ENCODE data around the gene SPRYD4.
"Not testable (repeated sequence)": the region's sequence is repeated elsewhere in the genome, so short reads cannot be mapped to it uniquely, and the experiment has no call there.

SPRYD4 gene

DNA sequence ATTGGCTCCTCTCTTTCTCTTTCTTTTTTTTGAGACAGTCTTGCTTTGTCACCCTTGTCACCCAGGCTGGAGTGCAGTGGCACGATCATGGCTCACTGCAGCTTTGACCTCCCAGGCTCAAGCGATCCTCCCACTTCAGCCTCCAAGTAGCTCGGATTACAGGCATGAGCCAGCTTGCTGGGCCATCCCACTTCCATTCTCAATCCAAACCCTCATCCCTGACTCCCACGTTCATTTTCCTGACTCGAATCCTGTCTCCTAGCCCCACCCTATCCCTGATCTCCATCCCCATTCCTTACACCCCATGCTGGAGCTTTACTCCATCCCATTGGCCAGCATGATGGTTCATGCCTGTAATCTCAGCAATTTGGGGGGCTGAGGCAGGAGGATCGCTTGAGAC lies 7.8 kb downstream of the SPRYD4 start:
- no peak for DNase-seq (ENCODE audit: low read depth in 2 of 3, low spot score in 2 of 3)

DNA sequence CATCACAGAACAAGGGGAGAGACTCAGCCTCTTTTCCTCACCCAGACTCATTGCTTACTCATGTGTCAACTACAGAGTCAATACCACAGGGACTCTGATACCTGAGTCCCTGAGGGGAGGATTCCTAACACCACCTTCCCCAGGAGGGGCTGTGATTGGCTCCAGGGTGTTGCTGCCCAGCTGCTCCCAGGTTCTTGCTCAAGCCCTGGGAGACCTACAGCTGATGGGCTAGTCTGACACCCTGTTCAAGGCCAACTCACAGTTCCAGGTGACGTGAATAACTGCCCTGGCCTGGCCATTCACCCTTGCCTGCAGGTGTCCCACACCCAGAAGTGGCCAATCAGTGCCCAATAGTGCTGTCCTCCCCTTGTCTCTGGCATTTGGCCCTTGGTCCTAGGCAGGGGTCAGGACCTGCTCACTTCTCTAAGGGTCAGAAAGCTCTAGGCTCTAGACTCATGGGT lies 8.6 kb downstream of the SPRYD4 start:
- DNase-seq (ENCODE audit: low read depth in 2 of 3, low spot score in 2 of 3): no peak

DNA sequence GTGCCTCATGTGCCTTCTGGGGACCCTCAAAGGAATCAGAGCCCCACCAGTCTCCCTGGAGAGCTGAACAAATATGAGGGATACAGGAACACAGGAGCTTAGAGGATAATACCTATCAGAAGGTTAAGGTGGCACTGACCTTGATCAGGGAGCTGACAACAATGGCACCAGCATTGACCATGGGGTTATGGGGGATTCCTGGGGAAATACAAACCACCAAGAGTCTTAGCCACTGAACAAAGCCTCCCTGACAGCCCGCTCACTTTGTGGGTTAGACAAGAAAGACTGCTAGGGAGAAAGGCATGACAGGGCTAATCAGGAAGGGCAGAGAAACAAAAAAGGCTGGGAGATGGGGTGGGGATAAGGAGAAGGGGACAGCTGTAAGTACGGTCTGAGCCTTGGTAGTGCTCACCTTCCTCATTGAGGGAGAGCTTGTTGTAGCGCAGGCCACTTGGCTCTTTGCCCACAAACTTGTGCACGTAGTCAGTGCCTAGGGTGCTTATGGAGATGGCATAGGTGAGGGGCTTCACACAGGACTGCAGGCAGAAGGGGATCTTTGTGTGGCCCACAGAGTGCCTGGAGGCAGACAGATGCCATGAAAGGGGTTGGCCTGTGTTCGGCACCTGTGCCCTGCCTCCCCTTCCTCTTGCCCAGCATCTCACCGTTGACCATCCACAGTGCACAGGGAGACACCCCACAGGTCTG lies 9.3 kb downstream of the SPRYD4 start:
- DNase-seq (ENCODE audit: low read depth in 2 of 3, low spot score in 2 of 3): no peak

DNA sequence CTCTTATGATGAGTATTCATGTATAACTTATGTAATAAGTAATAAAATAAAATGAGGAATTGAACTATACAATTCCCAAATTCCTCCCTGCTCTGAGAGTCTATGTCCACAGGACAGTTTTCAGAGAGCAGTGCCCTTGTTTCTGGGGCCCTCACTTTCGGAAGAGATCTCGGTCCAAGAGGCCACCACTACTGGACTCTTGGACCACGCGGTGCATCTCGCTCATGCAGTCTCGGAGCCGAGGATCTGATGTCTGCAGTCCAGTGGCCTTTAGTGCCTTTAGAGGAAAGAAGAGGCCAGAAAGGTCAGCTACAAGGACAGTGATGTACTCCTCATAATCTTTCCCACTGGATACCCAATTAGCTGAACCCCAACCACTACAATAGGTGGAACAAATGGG lies 11.2 kb downstream of the SPRYD4 start:
- no peak for DNase-seq (ENCODE audit: low read depth in 2 of 3, low spot score in 2 of 3)

DNA sequence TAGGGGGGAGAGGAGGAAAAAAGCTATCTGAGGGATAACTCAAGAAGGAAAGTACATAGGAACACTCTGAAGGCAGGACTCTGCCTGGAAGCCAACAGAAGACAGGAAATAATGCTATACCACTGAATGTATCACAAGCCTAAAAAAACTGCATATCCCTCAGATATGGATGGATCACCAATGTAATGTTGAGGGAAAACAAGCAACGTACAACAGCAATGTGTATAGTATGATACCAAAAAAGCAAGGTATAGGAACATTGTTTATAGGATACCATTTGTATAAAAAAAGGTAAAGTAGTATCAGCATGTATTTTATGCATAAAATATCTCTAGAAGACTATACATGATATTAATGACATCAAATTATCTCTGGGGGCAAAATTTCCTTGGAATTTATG lies 16.2 kb downstream of the SPRYD4 start:
- no peak for DNase-seq (ENCODE audit: low read depth in 2 of 3, low spot score in 2 of 3)

DNA sequence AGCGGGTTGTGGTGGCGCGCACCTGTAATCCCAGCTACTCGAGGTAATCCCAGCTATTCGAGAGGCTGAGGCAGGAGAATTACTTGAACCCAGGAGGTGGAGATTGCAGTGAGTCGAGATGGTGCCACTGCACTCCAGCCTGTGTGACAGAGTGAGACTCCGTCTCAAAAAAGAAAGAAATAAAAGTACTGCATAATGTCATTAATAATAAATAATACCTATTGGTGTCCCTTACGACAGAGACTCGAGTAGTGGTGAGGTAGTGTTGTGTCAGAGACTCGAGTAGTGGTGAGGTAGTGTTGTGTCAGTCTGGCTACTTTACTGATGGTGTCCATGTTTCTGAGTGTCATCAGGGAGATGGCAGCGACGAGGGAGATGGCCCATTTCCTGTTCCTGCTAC lies 18.3 kb downstream of the SPRYD4 start:
- DNase-seq (ENCODE audit: low read depth in 2 of 3, low spot score in 2 of 3): no peak

DNA sequence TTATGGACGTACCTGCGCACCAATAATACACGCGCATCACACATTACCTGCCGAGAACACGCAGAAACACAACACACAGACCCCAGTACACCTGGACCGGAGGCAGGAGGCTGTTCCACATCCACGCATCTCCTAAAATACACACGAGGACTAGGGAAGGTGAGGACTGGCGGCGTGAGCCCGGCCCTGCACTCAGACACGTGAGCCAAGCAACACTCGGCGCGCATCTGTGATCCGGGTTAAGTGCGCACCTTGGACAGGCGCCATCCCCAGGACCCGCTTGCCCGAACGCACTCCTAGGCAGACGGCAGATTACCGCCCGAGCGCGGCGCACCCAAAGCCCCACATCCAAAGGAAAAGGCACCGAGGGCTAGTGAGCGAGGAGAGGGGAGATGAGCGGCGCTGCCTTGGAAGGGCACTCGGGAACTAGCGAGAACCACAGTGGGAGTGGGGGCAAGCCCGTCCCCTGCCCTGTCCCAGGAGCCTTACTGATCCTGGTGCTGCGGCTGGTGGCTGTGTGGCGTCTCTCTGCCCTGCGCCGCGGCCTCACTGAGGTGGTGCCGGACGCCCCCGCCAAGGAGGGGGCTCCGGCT lies 19.2 kb downstream of the SPRYD4 start:
- DNase-seq (ENCODE audit: low read depth in 2 of 3, low spot score in 2 of 3): no peak

DNA sequence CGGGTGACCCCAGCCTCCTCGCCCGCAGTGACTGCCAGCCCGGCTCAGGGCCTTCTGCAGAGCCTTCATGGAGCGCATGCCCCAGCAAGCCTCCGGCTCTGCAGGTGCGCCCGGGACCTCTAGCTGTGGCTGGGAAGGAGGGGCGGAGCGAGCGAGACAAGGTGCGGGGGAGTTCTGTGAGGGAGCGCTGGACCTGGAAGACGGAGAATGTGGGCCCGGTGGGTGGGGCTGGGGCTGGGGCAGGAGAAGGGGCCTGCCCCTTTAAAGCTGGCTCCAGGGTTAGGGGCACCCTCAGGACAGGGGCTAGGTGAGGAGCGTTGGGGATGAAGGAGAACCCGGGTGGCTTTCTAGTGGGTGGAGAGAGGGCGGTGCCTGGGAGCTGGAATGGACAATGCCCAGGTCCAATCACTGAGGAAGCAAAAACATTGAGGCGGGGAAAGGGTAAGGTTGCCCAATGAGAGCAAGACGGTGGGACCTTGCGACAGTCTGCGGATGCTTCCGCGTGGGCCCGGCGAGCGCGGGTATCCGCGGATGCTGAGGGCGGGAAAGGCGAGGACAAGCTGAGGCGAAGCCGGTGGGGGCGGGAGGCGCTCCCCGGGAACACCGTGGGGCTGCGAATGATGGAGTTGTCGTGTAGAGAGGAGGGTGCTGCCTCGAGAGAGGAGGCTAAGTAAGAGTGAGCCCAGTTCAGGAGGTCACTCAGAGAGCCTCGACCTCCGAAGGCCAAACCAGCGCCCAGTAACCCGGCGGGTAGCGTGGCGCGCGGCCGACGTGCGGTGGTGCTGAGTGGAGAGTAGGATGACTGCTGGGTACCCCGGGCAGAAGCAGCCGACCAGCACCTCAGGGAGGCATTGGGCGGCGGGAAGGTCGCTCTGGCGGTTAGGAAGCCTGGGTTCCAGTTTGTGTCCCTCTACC lies 19.9 kb downstream of the SPRYD4 start, which contains the start of gene GLS2:
Gene GLS2 (minus strand): TSS at position 121 of the 915 bp plus-strand sequence. CDS start 43 bp downstream, at position 78.
- peak in 1 of 3 experiments; percentile 20 for DNase-seq (ENCODE audit: low read depth in 2 of 3, low spot score in 2 of 3)

DNA sequence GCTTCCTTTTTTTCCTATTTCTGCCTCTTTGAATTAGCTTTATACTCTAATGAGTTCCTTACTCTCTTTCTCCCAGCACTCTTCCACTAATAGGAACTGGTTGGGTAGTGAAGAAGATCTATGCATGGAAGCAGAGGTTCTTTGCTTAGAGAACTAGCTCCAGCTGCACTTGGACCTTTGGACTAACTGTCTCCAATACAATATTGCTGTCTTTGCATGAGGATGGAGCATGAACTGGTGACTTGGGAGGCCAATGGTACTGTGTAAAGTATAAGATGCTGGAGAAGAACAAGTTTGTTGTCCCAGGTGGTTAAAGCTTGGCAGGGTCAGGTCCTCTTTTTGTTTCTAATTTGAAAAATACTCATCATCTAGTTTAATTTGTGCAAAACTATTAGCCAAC lies 22.0 kb downstream of the SPRYD4 start:
- DNase-seq (ENCODE audit: low read depth in 2 of 3, low spot score in 2 of 3): no peak

DNA sequence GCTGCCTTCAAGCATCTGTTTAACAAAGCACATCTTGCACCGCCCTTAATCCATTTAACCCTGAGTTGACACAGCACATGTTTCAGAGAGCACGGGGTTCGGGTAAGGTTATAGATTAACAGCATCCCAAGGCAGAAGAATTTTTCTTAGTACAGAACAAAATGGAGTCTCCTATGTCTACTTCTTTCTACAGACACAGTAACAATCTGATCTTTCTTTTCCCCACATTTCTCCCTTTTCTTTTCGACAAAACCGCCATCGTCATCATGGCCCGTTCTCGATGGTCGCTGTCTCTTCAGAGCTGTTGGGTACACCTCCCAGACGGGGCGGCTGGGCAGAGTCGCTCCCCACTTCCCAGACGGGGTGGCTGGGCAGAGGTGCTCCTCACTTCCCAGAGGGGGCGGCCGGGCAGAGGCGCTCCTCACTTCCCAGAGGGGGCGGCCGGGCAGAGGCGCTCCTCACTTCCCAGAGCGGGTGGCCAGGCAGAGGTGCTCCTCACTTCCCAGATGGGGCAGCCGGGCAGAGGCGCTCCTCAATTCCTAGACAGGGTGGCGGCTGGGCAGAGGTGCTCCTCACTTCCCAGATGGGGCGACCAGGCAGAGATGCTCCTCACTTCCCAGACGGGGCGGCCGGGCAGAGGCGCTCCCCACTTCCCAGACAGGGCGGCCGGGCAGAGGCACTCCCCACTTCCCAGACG lies 25.2 kb downstream of the SPRYD4 start:
- DNase-seq (ENCODE audit: low read depth in 2 of 3, low spot score in 2 of 3): not testable (repeated sequence)

DNA sequence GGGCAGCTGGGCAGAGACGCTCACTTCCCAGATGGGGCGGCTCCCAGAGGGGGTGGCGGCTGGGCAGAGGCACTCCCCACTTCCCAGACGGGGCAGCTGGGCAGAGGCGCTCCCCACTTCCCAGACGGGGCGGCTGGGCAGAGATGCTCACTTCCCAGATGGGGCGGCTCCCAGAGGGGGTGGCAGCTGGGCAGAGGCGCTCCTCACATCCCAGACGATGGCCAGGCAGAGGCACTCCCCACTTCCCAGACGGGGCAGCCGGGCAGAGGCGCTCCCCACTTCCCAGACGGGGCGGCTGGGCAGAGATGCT lies 25.7 kb downstream of the SPRYD4 start:
- DNase-seq (ENCODE audit: low read depth in 2 of 3, low spot score in 2 of 3): not testable (repeated sequence)

DNA sequence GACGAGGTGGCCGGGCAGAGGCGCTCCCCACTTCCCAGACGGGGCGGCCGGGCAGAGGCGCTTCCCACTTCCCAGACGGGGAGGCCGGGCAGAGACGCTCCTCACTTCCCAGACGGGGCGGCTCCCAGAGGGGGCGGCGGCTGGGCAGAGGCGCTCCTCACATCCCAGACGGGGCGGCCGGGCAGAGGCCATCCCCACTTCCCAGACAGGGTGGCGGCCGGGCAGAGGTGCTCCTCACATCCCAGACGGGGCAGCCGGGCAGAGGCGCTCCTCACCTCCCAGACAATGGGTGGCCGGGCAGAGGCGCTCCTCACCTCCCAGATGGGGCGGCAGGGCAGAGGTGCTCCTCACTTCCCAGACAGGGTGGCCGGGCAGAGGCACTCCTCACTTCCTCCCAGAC lies 26.1 kb downstream of the SPRYD4 start:
- DNase-seq (ENCODE audit: low read depth in 2 of 3, low spot score in 2 of 3): not testable (repeated sequence)

DNA sequence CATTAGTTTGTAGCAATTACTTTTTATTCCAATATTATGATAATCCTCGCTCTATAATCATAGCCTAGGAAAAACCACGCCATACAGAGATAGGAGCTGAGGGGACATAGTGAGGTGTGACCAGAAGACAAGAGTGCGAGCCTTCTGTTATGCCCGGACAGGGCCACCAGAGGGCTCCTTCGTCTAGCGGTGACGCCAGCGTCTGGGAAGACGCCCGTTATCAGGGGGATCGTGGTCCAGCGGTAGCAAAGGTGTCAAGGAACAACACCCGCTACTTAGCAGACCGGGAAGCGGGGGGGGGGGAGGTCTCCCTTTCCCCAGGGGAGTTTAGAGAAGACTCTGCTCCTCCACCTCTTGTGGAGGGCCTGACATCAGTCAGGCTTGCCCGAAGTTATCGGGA lies 28.3 kb downstream of the SPRYD4 start:
- peak in 1 of 3 experiments; percentile 25 for DNase-seq (ENCODE audit: low read depth in 2 of 3, low spot score in 2 of 3)

DNA sequence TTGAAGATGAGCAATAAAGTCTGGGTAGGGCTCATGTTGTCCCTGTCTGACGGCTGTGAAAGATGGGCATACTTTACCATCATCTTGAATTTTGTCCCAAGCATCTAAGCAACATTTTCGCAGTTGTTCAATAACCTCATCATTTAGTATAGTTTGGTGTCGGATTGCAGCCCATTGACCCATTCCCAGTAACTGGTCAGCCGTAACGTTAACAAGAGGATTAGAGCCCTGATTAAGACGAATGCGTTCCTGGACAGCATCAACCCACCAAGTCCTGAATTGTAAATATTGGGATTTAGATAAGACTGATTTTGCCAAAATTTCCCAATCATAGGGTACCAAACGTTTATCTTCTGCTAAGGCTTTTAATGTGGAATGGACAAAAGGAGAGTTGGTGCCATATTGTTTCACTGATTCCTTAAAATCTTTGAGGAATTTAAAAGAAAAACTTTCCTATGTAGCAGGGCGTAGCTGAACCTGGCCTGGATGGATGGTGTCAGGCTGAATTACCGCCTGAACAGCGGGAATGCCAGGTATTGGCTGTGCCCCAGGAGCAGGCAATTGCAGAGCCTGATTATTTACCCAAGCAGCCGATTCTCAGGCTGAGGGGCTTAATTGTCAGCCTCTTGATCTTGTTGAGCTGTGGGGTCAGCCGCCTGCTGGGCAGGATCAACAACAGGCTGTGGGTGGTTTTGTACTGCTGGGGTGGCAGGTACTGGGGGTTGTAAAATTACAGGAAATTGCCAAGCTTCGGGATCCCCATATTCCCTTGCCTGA lies 29.9 kb downstream of the SPRYD4 start:
- DNase-seq (ENCODE audit: low read depth in 2 of 3, low spot score in 2 of 3): not testable (repeated sequence)

DNA sequence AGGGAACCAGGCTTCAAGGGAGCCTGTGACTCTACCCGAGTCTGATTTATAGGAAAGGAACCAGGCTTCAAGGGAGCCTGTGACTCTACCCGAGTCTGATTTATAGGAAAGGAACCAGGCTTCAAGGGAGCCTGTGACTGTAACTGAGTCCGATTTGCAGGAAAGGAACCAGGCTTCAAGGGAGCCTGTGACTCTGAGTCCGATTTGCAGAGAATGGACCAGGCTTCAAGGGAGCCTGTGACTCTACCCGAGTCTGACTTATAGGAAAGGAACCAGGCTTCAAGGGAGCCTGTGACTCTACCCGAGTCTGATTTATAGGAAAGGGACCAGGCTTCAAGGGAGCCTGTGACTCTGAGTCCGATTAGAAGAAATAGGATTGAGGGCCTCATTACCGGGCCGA lies 31.1 kb downstream of the SPRYD4 start:
- not testable (repeated sequence) for DNase-seq (ENCODE audit: low read depth in 2 of 3, low spot score in 2 of 3)

DNA sequence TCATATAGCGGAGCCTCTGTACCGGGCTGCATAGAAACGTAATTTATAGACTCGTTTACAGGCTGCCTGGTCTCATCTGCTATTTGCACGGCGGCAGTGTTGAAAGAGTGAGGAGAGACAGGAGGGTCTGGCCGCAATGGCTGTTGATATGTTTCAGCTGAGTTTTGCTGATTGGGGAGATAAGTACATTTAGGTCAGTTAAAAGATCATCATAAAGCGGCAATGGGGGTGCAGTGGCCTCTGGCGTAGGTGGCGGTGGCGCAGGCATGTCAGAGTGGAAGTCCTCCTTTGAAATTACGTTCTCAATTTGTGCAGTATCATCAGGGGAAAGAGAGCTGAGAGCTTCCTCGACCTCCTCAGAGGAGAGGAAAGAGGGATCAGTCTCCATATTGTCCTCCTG lies 31.5 kb downstream of the SPRYD4 start:
- DNase-seq (ENCODE audit: low read depth in 2 of 3, low spot score in 2 of 3): not testable (repeated sequence)

DNA sequence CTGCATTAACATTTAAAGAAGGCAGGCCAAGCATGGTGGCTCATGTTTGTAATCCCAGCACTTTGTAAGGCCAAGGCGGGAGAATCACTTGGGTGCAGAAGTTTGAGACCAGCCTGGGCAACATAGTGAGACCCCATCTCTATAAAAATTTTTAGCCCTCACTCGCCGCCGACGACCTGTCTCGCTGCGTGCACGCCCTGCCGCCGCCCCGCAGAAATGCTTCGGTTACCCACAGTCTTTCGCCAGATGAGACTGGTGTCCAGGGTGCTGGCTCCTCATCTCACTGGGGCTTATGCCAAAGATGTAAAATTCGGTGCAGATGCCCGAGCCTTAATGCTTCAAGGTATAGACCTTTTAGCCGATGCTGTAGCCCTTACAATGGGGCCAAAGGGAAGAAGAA lies 42.4 kb downstream of the SPRYD4 start:
- DNase-seq (ENCODE audit: low read depth in 2 of 3, low spot score in 2 of 3): no peak

DNA sequence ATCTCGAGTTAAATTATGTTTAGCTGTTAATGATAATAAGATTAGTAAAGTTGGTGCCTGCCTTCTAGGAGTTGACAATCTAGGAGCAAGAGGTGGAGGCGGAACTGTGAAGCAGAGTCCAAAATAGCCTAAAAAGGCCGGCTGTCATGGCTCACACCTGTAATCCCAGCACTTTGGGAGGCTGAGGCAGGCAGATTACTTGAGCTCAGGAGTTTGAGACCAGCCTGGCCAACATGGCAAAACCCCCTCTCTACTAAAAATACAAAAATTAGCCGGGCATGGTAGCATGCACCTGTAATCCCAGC lies 45.6 kb downstream of the SPRYD4 start:
- not testable (repeated sequence) for DNase-seq (ENCODE audit: low read depth in 2 of 3, low spot score in 2 of 3)

DNA sequence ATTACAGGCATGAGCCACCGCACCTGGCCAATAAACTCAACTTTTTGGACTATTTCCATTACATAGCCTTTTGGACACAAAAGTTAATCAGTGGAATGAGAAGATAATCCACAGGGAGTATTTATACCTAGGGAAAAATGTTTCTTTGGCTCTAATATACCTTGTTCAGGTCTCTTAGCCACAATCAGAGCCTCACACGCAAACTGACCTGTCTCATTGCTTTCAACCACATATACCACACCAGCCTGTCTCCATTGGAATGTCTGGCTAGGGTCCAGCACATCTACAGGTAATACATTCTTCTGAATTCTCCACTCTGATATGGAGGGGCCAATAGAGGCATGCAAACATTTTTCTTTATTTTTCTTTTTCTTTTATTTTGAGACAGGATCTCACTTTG lies 49.5 kb downstream of the SPRYD4 start:
- DNase-seq (ENCODE audit: low read depth in 2 of 3, low spot score in 2 of 3): no peak

DNA sequence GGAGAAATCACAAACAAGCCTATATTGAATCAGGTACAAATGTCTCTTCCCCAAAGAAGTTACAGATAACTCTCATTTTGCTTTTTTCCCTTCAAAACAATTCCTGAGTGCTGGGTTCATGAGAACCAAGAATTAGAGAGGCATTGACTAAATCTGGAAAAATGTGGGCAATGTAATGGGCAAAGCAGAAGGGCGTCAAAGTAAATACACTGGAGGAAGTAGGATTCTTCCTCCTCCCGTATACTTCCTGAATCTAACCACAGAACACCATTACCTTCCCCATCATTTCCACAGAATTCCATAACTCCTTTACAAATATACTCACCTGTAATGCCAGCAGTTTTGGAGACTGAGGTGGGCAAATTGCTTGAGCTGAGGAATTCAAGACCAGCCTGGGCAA lies 50.2 kb downstream of the SPRYD4 start:
- DNase-seq (ENCODE audit: low read depth in 2 of 3, low spot score in 2 of 3): no peak

DNA sequence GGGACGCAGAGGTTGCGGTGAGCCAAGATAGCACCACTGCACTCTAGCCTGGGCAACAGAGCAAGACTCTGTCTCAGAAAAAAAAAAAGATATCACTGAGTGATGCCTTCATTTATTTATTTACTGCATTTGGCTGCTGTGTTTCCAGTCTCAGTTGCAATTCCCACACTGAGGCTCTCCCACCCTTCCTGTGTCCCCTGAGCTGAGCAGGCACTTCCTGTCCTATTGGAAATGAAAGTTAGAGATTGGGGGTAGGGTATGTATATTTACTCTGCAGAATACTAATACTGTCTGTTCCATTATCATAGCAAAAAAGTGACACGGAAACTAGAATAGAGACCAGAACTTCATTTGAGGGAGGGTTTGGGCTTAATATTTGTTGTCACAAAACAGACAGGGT lies 51.7 kb downstream of the SPRYD4 start:
- no peak for DNase-seq (ENCODE audit: low read depth in 2 of 3, low spot score in 2 of 3)
